ENCODE results near the gene TMEM106A.
"Not testable (repeated sequence)": the region's sequence is repeated elsewhere in the genome, so short reads cannot be mapped to it uniquely, and the experiment has no call there.

Gene TMEM106A, protein sequence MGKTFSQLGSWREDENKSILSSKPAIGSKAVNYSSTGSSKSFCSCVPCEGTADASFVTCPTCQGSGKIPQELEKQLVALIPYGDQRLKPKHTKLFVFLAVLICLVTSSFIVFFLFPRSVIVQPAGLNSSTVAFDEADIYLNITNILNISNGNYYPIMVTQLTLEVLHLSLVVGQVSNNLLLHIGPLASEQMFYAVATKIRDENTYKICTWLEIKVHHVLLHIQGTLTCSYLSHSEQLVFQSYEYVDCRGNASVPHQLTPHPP

DNA sequence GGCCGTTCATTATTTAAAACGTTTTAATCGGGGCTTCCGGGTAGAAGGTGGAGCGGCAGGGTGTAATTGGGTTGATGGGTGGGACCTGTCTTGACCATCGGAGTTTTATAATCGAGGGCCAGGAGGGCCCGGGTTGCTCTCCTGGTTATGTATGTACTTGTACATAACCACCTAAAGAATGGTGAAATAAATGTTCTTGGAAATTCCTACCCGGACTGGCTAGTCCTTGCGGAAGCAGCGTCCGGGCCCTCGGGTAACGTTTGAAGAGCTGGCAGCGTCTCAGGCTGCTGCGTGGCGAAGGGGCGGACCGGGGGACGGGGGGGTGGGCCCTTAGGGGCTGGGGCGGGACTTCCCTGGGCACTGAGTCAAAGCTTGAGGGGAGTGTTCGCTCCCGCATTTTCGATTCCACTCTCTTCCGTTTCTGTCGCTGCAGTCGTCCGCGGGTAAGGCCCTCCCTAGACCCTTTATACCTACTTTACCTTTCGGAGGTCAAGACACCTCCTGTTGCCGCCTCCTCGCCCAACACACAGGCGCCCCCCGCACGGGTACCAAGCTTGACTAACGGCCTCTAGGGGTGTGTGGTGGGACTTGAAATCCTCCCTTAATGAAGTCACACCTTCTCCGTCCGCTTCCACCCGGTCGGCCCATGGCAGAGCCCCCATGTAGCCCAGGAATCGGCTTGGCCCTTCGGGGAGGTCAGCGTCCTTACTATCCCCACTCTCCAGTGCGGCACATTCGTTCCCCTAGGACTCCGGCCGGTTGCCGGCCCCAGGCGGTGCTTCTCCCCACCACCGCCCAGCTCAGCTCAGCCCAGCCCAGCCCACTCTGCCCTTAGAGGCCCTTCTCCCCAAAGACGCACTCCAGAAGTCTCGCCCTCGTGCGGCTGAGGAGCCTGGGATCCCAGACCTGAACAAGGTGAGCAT, at the start of gene TMEM106A:
TMEM106A (plus strand) TSS at position 396 of the 923 bp plus-strand sequence. CDS start 1,167 bp downstream, outside the sequence.
- DNase-seq (ENCODE audit: low spot score), result peak; percentile 91

DNA sequence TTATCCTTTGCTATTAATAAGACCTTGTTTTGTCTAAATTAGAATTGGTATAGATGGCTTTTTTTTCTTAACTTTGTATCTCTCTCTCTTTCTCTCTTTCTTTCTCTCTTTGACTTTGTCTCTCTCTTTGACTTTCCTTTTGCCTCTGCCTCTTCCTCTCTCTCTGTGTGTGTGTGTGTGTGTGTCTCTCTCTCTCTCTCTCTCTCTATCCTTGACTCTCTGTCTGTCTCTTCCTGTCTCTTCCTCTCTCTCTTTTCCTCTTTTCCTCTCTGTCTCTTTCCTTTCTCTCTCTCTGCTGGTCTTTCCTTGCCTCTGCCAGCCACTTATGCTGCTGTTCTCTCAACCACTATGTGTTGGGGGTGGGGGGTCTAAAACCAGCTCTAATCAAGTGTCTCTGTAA, 45.7 kb upstream of the TMEM106A start:
- DNase-seq (ENCODE audit: low spot score), result not testable (repeated sequence)

DNA sequence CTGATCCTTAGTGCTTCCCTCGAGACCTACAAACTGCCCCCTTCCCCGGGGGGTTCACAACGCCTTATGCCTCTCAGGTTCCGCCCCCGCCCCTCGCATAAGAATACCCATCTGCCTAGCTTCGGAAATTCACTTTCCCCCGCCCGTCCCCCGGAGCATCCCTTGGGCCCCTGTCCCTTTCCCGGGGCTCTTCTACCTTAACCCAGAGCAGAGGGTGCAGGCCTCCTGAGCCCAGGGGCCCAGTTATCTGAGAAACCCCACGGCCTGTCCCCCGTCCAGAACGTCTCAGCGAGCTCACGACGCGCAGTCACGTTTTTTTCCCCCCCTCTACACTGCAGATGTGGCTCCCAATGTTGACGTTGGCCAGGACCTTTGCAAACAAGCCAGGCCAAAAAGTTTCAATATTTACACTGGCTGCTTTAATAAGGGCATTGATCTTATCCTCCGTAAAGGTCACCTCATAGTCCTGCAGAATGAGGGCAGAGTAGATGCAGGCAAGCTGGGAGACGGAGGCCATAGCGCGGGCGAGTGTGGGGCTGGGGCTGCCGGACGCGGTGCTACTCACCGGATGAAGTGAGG, 42.0 kb upstream of the TMEM106A start:
- DNase-seq (ENCODE audit: low spot score), result no peak

DNA sequence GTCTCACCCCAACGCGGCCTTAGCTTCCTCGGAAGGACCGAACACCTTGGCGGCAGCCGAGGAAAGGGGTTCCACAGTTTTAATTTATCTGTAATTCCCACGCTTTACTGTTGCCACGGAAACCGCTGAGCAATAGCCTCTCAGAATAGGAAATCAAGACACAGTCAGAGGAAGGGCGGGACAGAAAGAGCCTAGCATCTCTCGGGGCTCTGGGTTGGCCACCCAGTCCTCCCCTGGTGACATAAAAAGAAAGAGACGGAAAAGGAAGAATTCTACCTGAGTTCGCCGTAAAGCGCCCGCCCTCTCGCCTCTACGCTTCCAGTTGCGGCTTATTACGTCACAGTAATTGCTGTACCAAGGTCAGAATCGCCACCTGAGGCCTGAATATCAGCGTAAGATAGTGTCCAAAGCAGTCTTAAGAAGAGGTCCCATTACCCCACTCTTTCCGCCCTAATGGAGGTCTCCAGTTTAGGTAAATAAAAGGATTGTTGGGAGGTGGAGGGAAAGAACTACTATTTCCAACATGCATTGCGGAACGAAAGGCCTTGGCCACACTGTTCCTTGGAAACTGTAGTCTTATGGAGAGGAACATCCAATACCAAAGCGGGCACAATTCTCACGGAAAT, 41.4 kb upstream of the TMEM106A start:
- DNase-seq (ENCODE audit: low spot score), result peak; percentile 83

DNA sequence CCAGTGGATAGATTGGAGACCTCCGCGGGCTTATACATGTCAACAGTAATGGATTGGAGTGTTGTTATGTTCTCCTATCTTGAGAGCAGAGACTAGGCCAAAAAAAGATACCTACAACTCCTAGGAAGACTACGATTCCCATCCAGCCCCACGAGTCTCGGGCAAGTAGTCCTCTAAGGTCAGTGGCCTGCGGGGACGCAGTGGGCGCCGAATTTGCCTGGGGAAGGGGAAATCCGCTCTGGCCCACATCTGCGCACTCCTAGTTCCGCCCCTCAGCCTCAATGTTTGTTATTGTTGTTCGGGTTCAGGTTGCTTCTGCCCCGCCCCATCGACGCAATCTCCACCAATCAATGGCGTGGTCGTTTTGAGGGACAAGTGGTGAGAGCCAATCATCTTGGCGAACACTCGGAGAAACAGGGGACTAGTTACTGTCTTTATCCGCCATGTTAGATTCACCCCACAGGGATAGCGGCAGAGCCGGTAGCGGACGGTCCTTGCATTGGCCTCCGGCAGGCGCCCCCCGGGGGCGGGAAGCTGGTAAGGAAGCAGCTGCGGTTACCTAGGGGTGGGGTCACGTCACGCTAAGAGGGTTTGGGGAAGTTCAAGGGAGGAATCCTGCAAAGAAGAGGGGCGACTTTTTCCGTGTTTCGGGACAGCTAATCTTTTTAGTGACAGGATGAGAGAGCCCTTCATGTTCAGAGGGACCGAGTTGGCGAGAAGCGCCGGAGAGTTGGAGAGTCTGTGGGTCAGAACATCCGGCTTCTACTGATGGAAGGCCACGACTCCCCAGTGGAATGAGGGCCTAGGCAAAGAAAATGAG, 40.7 kb upstream of the TMEM106A start, which contains the start of gene NBR1:
NBR1 (plus strand) TSS at position 449 of the 820 bp plus-strand sequence. CDS start 4,586 bp downstream, outside the sequence.
- DNase-seq (ENCODE audit: low spot score), result peak; percentile 96

DNA sequence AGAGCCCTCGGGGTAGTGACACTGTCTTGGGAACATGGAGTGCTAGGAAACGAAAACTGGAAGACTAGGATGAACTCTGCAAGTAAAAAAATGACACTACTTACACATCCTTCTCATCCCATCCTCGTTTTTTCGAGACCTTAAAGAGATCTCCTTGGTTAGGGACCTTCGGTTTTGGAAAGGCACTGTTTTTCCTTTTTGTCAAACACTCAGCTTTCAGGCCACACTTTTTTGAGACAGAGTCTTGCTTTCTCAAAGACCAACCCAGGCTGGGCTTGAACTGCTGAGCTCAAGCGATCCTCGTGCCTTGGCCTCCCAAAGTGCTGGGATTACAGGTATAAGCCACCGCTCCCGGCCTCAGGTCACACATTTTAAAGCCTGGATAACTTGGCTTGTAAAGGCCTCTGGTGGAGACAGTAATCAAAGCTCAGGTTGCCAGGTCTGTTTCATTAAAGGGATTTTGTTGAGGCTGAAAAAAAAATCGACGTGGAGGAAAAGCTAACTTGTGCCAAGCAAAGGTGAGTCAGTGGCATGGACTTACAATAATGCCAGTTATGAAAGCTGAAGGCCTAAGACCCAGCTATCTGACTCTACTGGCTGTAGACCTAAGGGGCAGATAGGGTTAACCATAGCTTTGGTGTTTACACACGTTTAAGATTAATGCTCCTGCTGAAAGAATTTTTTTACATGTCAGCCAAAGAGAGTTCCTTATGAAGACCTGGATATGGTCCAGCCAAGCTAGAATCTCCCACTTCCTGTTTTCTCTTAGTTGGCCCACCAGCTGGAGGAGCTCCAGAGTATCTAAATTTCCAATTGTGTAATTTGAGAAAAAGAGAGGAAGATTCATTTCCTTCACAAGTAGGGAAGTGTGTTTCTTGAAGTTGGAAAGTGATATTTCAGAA, 39.8 kb upstream of the TMEM106A start:
- no peak for DNase-seq (ENCODE audit: low spot score)

DNA sequence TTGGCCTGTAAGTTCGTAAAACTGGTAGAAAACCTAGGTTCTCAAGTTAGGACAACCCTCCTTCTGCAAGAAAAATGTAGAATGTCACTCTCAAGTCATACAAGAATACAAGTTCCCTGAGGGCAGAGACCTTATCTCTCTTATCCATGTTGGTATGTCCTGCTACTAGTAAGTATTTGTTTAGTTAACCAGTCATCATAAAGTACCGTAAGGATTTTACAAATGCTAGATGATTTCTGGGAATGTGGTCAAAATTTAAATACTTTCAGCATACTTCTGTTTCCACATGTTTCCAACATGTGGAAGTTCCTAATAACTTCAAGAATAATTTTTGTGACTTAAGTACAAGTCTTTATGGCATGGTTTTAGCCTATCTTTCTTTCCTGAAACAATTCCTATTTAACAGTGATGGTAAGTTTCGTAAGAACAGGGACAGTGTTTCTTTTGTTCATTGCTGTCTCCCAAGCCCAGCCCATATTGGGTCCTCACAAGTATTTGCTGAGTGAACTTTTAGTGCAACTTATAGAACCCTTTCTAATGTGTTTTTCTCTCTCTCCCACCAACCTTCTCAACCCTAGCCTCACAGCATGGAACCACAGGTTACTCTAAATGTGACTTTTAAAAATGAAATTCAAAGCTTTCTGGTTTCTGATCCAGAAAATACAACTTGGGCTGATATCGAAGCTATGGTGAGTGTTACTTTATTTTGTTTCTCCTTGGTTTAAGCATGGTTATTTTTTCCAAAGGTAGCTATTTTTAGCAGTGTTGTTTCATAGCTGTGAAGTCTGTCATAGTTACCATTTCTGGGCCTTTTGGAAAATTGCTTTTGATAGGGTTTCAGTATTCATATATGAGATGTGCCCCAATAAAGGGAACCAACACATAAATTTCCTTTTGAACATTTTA, 36.2 kb upstream of the TMEM106A start:
- DNase-seq (ENCODE audit: low spot score), result no peak

DNA sequence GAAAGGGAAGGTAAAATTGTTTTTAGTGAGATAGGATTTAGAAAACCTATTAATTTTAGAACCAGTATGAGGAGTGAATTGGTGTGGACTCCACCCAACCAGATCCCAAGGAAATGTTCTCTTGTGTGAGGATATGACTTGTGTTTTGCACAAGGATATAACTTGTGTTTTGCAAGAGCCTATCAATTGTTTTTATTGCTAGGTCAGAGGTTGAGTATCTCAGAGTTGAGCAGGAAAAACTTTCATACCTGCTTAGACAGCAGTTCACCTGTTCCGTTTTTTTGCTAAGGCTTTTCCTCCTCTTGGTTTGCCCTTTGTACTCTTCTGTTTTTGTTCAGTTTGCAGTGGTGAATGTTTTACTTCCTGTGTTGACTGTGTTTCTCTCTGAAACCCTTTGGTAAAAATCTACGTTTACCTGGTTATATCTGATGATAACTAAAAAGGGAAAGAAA, 35.5 kb upstream of the TMEM106A start:
- DNase-seq (ENCODE audit: low spot score), result no peak

DNA sequence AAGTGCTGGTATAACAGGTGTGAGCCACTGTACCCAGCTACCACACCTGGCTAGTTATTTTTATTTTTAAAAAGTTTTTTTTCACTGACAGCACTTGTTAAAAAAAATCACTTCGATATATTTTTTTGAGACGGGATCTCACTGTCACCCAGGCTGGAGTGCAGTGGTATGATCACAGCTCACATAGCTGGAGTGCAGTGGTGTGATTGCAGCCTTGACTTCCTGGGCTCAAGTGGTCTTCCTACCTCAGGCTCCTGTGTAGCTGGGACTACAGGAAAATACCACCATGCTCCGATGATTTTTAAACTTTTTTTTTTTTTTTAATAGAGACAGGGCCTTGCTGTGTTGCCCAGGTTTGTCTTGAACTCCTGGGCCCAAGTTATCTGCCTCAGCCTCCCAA, 27.8 kb upstream of the TMEM106A start:
- DNase-seq (ENCODE audit: low spot score), result no peak

DNA sequence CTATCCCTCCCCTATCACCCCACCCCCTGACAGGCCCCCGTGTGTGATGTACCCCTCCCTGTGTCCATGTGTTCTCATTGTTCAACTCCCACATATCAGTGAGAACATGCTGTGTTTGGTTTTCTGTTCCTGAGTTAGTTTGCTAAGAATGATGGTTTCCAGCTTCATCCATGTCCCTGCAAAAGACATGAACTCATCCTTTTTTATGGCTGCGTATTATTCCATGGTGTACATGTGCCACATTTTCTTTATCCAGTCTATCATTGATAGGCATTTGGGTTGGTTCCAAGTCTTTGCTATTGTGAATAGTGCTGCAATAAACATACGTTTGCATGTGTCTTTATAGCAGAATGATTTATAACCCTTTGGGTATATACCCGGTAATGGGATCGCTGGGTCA, 25.0 kb upstream of the TMEM106A start:
- DNase-seq (ENCODE audit: low spot score), result not testable (repeated sequence)

DNA sequence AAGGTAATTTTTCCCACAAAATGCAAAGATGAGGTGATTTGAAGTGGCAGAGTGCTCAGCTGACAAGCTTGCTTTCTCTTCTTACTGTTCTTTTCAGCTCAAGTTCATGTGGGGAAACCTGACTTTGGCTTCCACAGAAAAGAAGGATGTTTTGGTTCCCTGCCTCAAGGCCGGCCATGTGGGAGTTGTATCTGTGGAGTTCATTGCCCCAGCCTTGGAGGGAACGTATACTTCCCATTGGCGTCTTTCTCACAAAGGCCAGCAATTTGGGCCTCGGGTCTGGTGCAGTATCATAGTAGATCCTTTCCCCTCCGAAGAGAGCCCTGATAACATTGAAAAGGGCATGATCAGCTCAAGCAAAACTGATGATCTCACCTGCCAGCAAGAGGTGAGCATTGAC, 18.4 kb upstream of the TMEM106A start:
- no peak for DNase-seq (ENCODE audit: low spot score)

DNA sequence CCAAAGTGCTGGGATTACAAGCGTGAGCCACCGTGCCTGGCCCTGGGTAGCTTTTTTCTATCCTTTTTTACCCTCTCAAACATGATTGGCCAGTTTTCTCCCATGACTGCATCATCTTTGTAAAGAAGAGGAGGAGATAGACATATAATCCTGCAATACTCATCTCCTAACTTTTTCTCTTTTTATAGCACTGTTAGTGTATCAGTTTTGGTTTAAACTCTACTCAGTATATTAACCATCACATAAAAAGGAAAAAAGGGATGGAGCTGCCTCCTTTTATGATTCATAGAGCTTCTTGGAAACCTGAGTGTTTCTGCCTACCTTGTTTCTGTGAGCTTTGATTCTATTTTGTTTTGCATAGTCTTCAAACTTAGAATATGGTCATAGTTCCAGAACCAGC, 12.0 kb upstream of the TMEM106A start:
- no peak for DNase-seq (ENCODE audit: low spot score)

DNA sequence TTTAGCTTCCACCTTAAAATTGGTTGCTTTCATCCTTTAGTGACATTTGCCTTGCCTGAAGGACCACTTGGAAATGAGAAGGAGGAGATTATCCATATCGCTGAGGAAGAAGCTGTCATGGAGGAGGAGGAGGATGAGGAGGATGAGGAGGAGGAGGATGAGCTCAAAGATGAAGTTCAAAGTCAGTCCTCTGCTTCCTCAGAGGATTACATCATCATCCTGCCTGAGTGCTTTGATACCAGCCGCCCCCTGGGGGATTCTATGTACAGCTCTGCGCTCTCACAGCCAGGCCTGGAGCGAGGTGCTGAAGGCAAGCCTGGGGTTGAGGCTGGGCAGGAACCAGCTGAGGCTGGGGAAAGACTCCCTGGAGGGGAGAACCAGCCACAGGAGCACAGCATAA, 11.5 kb upstream of the TMEM106A start:
- no peak for DNase-seq (ENCODE audit: low spot score)

DNA sequence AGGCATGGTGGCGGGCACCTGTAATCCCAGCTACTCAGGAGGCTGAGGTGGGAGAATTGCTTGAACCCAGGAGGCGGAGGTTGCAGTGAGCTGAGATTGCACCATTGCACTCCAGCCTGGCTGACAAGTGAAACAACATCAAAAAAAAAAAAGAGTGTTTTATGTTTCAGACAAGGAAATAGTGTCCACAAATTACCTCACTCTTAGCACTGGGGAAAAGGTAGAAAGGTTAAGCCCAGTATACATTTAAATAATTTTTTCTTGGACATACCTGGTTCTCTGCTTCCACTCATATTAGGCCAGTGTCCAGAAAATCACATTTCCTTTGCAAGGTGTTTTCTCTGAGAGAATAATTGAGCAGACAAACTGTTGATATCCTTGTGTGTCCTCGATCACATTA, 8.7 kb upstream of the TMEM106A start:
- DNase-seq (ENCODE audit: low spot score), result not testable (repeated sequence)

DNA sequence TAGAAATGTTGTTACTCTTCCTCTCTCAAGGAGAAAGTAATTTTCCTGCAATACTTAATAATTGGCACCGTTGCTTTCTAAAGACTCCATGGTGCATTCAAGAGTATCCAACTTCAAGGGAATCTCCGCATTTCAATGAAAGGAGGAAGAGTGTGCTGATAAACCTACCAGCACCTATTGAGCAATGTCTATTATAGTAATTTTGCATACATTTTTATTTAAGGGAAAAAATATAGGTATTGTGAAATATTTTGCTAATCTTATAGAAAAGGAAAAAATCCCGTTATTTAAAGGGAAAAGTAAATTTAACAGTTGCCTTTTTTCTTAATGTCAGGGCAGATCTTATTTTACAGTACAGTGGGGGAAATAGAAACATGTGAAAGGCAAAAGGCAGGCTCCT, 1.1 kb upstream of the TMEM106A start:
- no peak for DNase-seq (ENCODE audit: low spot score)

DNA sequence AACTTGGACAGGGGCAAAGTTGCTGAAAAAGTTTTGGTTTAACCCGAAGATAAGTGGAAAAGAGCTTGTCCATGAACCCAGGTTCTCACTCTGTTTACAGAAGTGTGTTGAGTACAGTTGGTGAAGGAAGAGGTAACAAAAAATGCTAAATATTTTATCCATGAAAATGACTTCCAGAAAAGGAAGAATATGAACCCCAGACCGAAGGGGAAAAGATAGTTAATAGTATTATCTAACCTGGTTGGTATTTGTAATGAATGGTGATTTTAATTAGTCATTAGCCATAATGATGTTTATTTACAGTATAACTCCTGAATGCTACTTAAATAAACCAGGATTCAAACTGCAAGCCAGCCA, 574 bp upstream of the TMEM106A start:
- no peak for DNase-seq (ENCODE audit: low spot score)

DNA sequence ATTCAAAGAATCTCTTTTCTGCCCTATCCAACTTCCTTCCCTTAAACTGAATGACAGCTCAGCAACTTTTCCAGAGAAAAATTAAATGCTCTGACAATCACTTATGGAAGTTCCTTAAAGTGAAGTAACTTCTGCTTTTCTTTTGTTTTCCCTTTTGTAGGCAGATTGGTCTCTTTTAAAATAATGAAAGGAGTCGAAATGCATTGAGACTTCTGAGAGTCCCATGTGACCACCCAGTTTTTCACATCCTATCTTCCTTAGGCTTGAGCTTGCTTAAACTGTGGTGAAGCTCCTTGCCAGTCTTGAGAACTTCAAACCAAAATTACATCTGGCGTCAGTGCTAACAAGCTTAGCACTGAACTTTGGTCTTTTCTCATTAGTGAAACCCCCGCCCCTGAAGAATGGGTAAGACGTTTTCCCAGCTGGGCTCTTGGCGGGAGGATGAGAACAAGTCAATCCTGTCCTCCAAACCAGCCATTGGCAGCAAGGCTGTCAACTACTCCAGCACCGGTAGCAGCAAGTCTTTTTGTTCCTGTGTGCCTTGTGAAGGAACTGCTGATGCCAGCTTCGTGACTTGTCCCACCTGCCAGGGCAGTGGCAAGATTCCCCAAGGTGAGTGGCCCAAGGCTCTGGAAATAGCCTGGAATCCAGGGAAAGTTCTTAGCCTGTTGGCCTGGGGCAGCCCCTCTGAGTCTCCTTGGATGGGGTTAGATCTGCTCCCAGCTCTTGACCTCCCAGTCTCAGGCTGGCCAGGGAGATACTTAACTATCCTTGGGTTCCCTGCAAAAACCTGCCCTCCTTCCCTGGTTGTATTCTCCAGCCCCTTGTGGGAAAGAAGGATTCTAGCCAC, 1.2 kb downstream of the TMEM106A start:
- DNase-seq (ENCODE audit: low spot score), result peak; percentile 11

DNA sequence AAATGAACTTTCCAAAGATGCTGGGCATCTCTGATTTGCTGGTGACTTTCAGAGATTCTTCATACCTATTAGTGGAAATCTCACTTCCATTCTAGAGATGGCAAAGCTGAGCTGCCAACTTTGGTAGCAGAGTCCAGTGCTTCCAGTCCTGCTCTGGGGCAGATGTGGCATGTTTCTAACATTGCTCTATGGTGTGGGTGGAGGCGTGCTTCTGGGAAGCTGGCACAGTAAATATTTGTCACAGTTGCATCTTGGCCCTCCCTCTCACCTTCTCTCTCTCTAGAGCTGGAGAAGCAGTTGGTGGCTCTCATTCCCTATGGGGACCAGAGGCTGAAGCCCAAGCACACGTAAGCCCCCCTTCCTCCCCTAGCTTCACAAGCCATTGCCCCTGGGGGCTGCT, 1.9 kb downstream of the TMEM106A start:
- DNase-seq (ENCODE audit: low spot score), result no peak
